ENCODE results near the gene SBK1.

DNA sequence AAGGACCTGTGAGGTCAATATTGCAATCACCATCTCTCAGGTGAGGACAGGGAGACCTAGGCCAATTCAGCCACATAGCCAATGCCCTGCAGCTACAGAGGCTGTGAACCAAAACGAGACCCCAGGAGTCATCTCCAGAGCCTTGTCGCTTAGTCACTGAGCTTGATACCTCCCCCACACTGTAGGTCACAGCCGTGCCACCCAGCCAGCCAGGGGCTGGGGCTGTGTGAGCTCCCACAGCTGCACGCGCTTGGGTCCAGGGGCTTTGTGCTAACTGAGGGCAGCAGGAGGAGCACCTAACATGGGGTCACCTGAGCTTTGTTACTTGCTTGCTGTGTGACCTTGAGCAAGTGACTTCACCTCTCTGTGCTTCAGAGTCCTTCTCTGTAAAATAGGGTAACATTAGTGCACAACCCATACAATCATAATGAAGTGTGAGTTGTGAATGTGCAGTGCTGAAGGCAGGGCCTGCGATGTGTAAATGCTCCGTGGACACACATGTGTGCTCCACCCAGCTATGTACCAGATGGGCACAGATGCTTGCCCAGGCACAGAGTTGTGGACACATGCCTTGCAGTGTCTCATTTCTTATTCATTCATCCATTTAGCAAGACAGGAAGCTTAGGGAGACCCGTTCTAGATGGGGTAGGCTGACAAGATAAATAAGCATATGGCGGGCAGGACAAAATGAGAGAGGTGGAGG, 25.9 kb downstream of the SBK1 start:
- TF ChIP-seq CTCF (IDR thresholded peaks at IDR 0.05): no peak
- no peak for TF ChIP-seq EZH2phosphoT487 (IDR thresholded peaks at IDR 0.05)
- no peak for TF ChIP-seq EZH2 (IDR thresholded peaks at IDR 0.05)

Data from neural progenitor cell (in vitro differentiated cells).